ENCODE data around the gene LRRC25. TPM values are rescaled to one million over a fixed set of nuclear protein-coding genes. Genes with fewer than 3 reads are reported as not detected.
A peak's percentile ranks its signal among the peaks of the same experiment; 100 is the strongest.

LRRC25 gene
- total and polyA plus RNA-seq, 3 donors from 2014 or later = 1.6 to 4.0 (median 3.4) TPM

DNA sequence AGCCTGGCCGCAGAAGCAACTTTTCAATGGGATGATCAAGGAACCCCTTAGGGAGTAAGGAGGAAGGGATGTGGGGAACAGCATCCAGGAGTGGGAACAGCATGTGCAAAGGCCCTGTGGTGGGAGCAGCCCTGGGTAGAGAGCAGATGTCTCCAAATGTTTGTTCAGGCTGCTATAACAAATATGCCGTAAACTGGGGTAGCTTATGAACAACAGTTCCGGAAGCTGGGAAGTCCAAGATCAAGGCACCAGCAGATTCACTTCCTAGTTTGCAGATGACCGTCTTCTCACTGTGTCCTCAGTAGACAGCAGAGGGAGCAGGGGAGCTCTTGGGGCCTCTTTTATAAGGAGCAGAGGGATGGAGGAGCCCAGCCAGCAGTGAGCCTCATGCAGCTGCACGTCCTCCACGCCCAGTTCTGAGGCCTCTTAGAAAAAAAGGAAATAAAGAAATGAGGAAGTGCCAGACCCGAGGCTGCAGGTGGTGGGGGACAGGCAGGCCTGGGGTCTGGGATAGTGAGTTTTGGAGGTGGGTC is 4.2 kb upstream of the LRRC25 start:
- WGBS, 2 donors = 58 to 63% methylated on average over 7 of the region's 7 CpGs
- Histone ChIP-seq H3K36me3 (ENCODE audit: low read depth, missing control alignments) (no peaks in the 10 kb centered on the region), H3K4me1 (peaks cover 37% of the 10 kb centered on the region), H3K27me3 (no peaks in the 10 kb centered on the region), H3K27ac (peak overlapping the region in 1 of 2 donors; percentile 45), H3K4me3 (no peak overlapping the region), H3K9me3 (no peaks in the 10 kb centered on the region)
- DNase-seq = peak; percentile 84
- TF ChIP-seq POLR2A (IDR thresholded peaks at IDR 0.05) = no peak
- TF ChIP-seq, protein P1, sequence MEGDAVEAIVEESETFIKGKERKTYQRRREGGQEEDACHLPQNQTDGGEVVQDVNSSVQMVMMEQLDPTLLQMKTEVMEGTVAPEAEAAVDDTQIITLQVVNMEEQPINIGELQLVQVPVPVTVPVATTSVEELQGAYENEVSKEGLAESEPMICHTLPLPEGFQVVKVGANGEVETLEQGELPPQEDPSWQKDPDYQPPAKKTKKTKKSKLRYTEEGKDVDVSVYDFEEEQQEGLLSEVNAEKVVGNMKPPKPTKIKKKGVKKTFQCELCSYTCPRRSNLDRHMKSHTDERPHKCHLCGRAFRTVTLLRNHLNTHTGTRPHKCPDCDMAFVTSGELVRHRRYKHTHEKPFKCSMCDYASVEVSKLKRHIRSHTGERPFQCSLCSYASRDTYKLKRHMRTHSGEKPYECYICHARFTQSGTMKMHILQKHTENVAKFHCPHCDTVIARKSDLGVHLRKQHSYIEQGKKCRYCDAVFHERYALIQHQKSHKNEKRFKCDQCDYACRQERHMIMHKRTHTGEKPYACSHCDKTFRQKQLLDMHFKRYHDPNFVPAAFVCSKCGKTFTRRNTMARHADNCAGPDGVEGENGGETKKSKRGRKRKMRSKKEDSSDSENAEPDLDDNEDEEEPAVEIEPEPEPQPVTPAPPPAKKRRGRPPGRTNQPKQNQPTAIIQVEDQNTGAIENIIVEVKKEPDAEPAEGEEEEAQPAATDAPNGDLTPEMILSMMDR (IDR thresholded peaks at IDR 0.05) = peak in 1 of 3 experiments; percentile 35
- intact Hi-C loops (cut with DNase I; ENCODE audit: low total_unique reads) = no loop called here

GRCh38 chr19:18399008-18399407 is 1.6 kb upstream of the LRRC25 start:
- 52 to 55% methylated on average over 6 of the region's 6 CpGs for WGBS, 2 donors
- intact Hi-C loops (cut with DNase I; ENCODE audit: low total_unique reads) = no loop called here
- no peaks in the 10 kb centered on the region for H3K9me3 ChIP-seq
- H3K36me3 ChIP-seq (ENCODE audit: low read depth, missing control alignments) = no peaks in the 10 kb centered on the region
- peaks cover 42% of the 10 kb centered on the region for H3K4me1 ChIP-seq
- TF ChIP-seq, protein P1 (IDR thresholded peaks at IDR 0.05) = no peak
- TF ChIP-seq POLR2A (IDR thresholded peaks at IDR 0.05) = no peak
- H3K27ac ChIP-seq = no peak overlapping the region
- peak; percentile 88 for DNase-seq
- no peaks in the 10 kb centered on the region for H3K27me3 ChIP-seq
- H3K4me3 ChIP-seq = no peak overlapping the region

GRCh38 chr19:18396471-18397241 is 766 bp downstream of the LRRC25 start:
- H3K9me3 ChIP-seq = no peaks in the 10 kb centered on the region
- DNase-seq = peak; percentile 72
- TF ChIP-seq, protein P1 (IDR thresholded peaks at IDR 0.05) = no peak
- TF ChIP-seq POLR2A (IDR thresholded peaks at IDR 0.05) = no peak
- H3K27ac ChIP-seq = peak overlapping the region in 1 of 2 donors; percentile 50
- WGBS, 2 donors = 9 to 17% methylated on average over 18 to 37 of the region's 37 CpGs
- no peaks in the 10 kb centered on the region for H3K27me3 ChIP-seq
- peaks cover 26% of the 10 kb centered on the region for H3K4me1 ChIP-seq
- H3K36me3 ChIP-seq (ENCODE audit: low read depth, missing control alignments) = no peaks in the 10 kb centered on the region
- peak overlapping the region; percentile 31 to 42 for H3K4me3 ChIP-seq
- intact Hi-C loops (cut with DNase I; ENCODE audit: low total_unique reads) = no loop called here

- Histone ChIP-seq H3K27me3 (no peaks in the 10 kb centered on the region), H3K4me3 (no peak overlapping the region), H3K4me1 (peaks cover 19% of the 10 kb centered on the region), H3K9me3 (no peaks in the 10 kb centered on the region), H3K36me3 (ENCODE audit: low read depth, missing control alignments) (no peaks in the 10 kb centered on the region), H3K27ac (no peak overlapping the region)
- no peak for TF ChIP-seq POLR2A (IDR thresholded peaks at IDR 0.05)
- TF ChIP-seq, protein P1 (IDR thresholded peaks at IDR 0.05) = no peak
- intact Hi-C loops (cut with DNase I; ENCODE audit: low total_unique reads) = no loop called here
- no peak for DNase-seq
- WGBS, 2 donors = 75 to 77% methylated on average over 7 of the region's 7 CpGs
Measured at GRCh38 chr19:18393836-18394235, 3.6 kb downstream of the LRRC25 start.
